Body of pancreas (tissue), 4 donors: ENCODE measurements around the gene TEAD1.

Source experiments
- POLR2A ChIP-seq, 3 donors: fragments of 450-650 bp; IDR thresholded peaks; one replicate each; pipeline ENCODE4 v1.6.1; 2016; ENCODE audit warnings: antibody characterized with exemption in 3 of 3, mild to moderate bottlenecking in 2 of 3
- TF ChIP-seq, protein P1 (sequence below), 7 experiments: fragments of 450-650 bp in 4 of 7; fragments of 200-600 bp in 3 of 7; sonication (generic) in 3 of 7; IDR thresholded peaks; one replicate each; pipeline ENCODE4 v1.5.1; 2016 to 2019; ENCODE audit warnings: antibody characterized with exemption in 7 of 7

GRCh38 chr11:12754582-12755234 is 80.5 kb downstream of the TEAD1 start:
- TF ChIP-seq, protein P1, sequence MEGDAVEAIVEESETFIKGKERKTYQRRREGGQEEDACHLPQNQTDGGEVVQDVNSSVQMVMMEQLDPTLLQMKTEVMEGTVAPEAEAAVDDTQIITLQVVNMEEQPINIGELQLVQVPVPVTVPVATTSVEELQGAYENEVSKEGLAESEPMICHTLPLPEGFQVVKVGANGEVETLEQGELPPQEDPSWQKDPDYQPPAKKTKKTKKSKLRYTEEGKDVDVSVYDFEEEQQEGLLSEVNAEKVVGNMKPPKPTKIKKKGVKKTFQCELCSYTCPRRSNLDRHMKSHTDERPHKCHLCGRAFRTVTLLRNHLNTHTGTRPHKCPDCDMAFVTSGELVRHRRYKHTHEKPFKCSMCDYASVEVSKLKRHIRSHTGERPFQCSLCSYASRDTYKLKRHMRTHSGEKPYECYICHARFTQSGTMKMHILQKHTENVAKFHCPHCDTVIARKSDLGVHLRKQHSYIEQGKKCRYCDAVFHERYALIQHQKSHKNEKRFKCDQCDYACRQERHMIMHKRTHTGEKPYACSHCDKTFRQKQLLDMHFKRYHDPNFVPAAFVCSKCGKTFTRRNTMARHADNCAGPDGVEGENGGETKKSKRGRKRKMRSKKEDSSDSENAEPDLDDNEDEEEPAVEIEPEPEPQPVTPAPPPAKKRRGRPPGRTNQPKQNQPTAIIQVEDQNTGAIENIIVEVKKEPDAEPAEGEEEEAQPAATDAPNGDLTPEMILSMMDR (IDR thresholded peaks at IDR 0.05), result no peak
- TF ChIP-seq POLR2A (IDR thresholded peaks at IDR 0.05), result no peak
